HepG2 (cell line): ENCODE measurements around the gene FSD2. TPM values are rescaled to one million over a fixed set of nuclear protein-coding genes. Genes with fewer than 3 reads are reported as not detected.

Experiments used
- AKNA ChIP-seq: sonication (generic); formaldehyde crosslinking; IDR thresholded peaks from 2 replicates; pipeline ENCODE4 v1.4.0; 2020; ENCODE audit warnings: missing genetic modification reagents, borderline replicate concordance
- CERS6 ChIP-seq: sonication (generic); formaldehyde crosslinking; IDR thresholded peaks from 2 replicates; pipeline ENCODE4 v1.5.0; 2020; ENCODE audit warnings: missing genetic modification reagents
- JARID2 ChIP-seq: sonication (generic); formaldehyde crosslinking; IDR thresholded peaks from 2 replicates; pipeline ENCODE4 v1.8.1; 2023; ENCODE audit warnings: missing genetic modification reagents, inconsistent platforms; ENCODE audit not compliant: insufficient replicate concordance
- MBD4 ChIP-seq: IDR thresholded peaks from 2 replicates; pipeline ENCODE4 v1.6.1; 2012; ENCODE audit warnings: low read length, inconsistent platforms, borderline replicate concordance
- MEIS1 ChIP-seq: sonication (generic); formaldehyde crosslinking; IDR thresholded peaks from 2 replicates; pipeline ENCODE4 v1.9.0; 2021; ENCODE audit warnings: mild to moderate bottlenecking, missing genetic modification reagents, moderate library complexity, borderline replicate concordance
- MLX ChIP-seq: IDR thresholded peaks from 2 replicates; pipeline ENCODE4 v1.6.1; 2016
- NR2F2 ChIP-seq: IDR thresholded peaks from 2 replicates; pipeline ENCODE4 v1.6.1; 2012; ENCODE audit warnings: low read depth, inconsistent platforms, borderline replicate concordance
- PHF8 ChIP-seq: sonication (generic); formaldehyde crosslinking; IDR thresholded peaks from 2 replicates; pipeline ENCODE4 v1.5.0; 2020; ENCODE audit warnings: missing genetic modification reagents
- RORA ChIP-seq: sonication (generic); formaldehyde crosslinking; IDR thresholded peaks from 2 replicates; pipeline ENCODE4 v1.5.0; 2020; ENCODE audit warnings: mild to moderate bottlenecking, missing genetic modification reagents, moderate library complexity
- TIGD3 ChIP-seq: sonication (generic); formaldehyde crosslinking; IDR thresholded peaks from 2 replicates; pipeline ENCODE4 v1.5.1; 2020; ENCODE audit warnings: mild to moderate bottlenecking, missing genetic modification reagents, borderline replicate concordance
- YY1 ChIP-seq: IDR thresholded peaks from 2 replicates; pipeline ENCODE4 v1.6.1; 2011; ENCODE audit warnings: low read length, low read depth, moderate library complexity, mild to moderate bottlenecking; ENCODE audit not compliant: insufficient read depth, insufficient replicate concordance
- ZBTB21 ChIP-seq: sonication (generic); formaldehyde crosslinking; IDR thresholded peaks from 2 replicates; pipeline ENCODE4 v1.4.0; 2020; ENCODE audit warnings: missing genetic modification reagents
- ZBTB26 ChIP-seq: IDR thresholded peaks from 2 replicates; pipeline ENCODE4 v1.6.1; 2016; ENCODE audit warnings: missing compliant biosample characterization, missing genetic modification reagents, borderline replicate concordance
- ZNF362 ChIP-seq: sonication (generic); formaldehyde crosslinking; IDR thresholded peaks from 2 replicates; pipeline ENCODE4 v1.4.0; 2020; ENCODE audit warnings: missing genetic modification reagents, mild to moderate bottlenecking, borderline replicate concordance
- ZNF44 ChIP-seq: sonication (generic); formaldehyde crosslinking; IDR thresholded peaks from 2 replicates; pipeline ENCODE4 v1.5.1; 2020; ENCODE audit warnings: mild to moderate bottlenecking, missing genetic modification reagents
- ZNF607 ChIP-seq: sonication (generic); formaldehyde crosslinking; IDR thresholded peaks from 2 replicates; pipeline ENCODE4 v1.5.1; 2020; ENCODE audit warnings: missing genetic modification reagents, mild to moderate bottlenecking, borderline replicate concordance
- ZNF720 ChIP-seq: sonication (generic); formaldehyde crosslinking; IDR thresholded peaks from 2 replicates; pipeline ENCODE4 v1.4.0; 2020; ENCODE audit warnings: missing genetic modification reagents
- ZZZ3 ChIP-seq: sonication (generic); formaldehyde crosslinking; IDR thresholded peaks from 2 replicates; pipeline ENCODE4 v1.4.0; 2020; ENCODE audit warnings: missing genetic modification reagents, mild to moderate bottlenecking, borderline replicate concordance
- polyA plus RNA-seq, 8 experiments: library from polyadenylated mRNA; depleted of rRNA in 3 of 8; stranded (reverse) in 7 of 8; unstranded in 1 of 8; fragments of >200 nt; fragmentation: Illumina TruSeq in 4 of 8; extraction: Trizol in 4 of 8; gene quantifications; 2 replicates each; pipeline versions ENCODE4 v1.2.1 to v1.2.3, GENCODE V29; 2011 to 2016; ENCODE audit warnings: low read depth in 4 of 8, missing spikeins in 1 of 8, mixed read lengths in 1 of 8; ENCODE audit not compliant: insufficient read depth in 1 of 8
- total RNA-seq, 5 experiments: library from RNA; depleted of rRNA; stranded (reverse); fragments of >200 nt; fragmentation: Illumina TruSeq; extraction: Trizol; gene quantifications; 2 replicates each; pipeline ENCODE4 v1.2.3, GENCODE V29; 2016; ENCODE audit warnings: low read depth in 1 of 5

FSD2 gene
- total and polyA plus RNA-seq, 2 of the 13 experiments (the other 11 are each of a cell fraction or from before 2014, with no cell fraction given), result not detected

GRCh38 chr15:82709421-82710207 lies 96.3 kb downstream of the FSD2 start, which contains the start of gene AP3B2 (continued):
- no peak for TF ChIP-seq ZBTB21 (CRISPR knock-in tag)
- no peak for TF ChIP-seq ZNF607 (CRISPR knock-in tag)
- no peak for TF ChIP-seq JARID2
- no peak for TF ChIP-seq ZNF362 (CRISPR knock-in tag)
- TF ChIP-seq ZNF44 (CRISPR knock-in tag), result no peak
- no peak for TF ChIP-seq PHF8
- TF ChIP-seq MBD4, result no peak
- no peak for TF ChIP-seq ZNF720 (CRISPR knock-in tag)
- TF ChIP-seq RORA, result no peak
- no peak for TF ChIP-seq MEIS1 (CRISPR knock-in tag)
- no peak; the same call in 1 of the 2 replicates for TF ChIP-seq ZBTB26 (CRISPR knock-in tag)
- TF ChIP-seq ZZZ3 (CRISPR knock-in tag), result no peak
- peak; percentile 37 for TF ChIP-seq YY1
- no peak for TF ChIP-seq NR2F2
- TF ChIP-seq CERS6 (CRISPR knock-in tag), result no peak
- no peak for TF ChIP-seq MLX (CRISPR knock-in tag)
- TF ChIP-seq AKNA, result no peak
- no peak for TF ChIP-seq TIGD3 (CRISPR knock-in tag)
